HepG2 (cell line): ENCODE results near the gene DSC3. TPM values are rescaled to one million over a fixed set of nuclear protein-coding genes. Genes with fewer than 3 reads are reported as not detected.

Experiments
- ATAC-seq: fragments of 200-7000 bp; cut with Tn5 transposase; 3 replicates; pipeline ENCODE4 v1.9.1; 2020; ENCODE audit warnings: mild to moderate bottlenecking, moderate library complexity
- BruUV-seq: library from RNA; stranded (reverse); fragments of 400-500 nt; replicated peaks from 2 replicates; lab custom pipeline; 2021; lab: Mats Ljungman, UMichigan
- CTCF ChIA-PET: fragments of 300-600 bp; formaldehyde crosslinking; extraction: SDS; loops from one replicate; lab custom pipeline; 2021; ENCODE audit warnings: low total read pairs, inconsistent platforms, low intra/inter-chr PET ratio; lab: Yijun Ruan, JAX
- POLR2A ChIA-PET: fragments of 350-600 bp; sonication (Branson Sonifier 250); formaldehyde crosslinking; loops from one replicate; lab custom pipeline; 2020; ENCODE audit warnings: antibody characterized with exemption, inconsistent platforms; lab: Yijun Ruan, JAX
- DNase-seq: peaks from one replicate; pipeline ENCODE4 v3.0.0-alpha.2; 2015; ENCODE audit warnings: low spot score
- FAIRE-seq: peaks from 3 replicates; lab custom pipeline; 2011; peaks lifted over from hg19 to GRCh38; lab: Jason Lieb, UNC
- H2AFZ ChIP-seq: one replicate; pipeline ENCODE4 v1.6.1; 2011; ENCODE audit warnings: low read length, inconsistent platforms
- H3K27ac ChIP-seq: fragments of 300-600 bp; 3 replicates; pipeline ENCODE4 v1.8.0; 2011; ENCODE audit warnings: mixed run types, mild to moderate bottlenecking, mixed read lengths, low read length, inconsistent platforms; ENCODE audit not compliant: insufficient read depth; ENCODE audit errors: extremely low read length
- H3K27me3 ChIP-seq, 2 experiments: fragments of 200-600 bp in 1 of 2; 2 replicates in 1 of 2; 3 replicates in 1 of 2; pipeline versions ENCODE4 v1.6.0 to v1.8.0; 2011; ENCODE audit warnings: low read length in 2 of 2, mild to moderate bottlenecking in 2 of 2, moderate library complexity in 2 of 2, inconsistent platforms in 1 of 2; ENCODE audit not compliant: insufficient read depth in 2 of 2, control insufficient read depth in 1 of 2
- H3K36me3 ChIP-seq, 2 experiments: fragments of 200-600 bp in 1 of 2; replicated peaks in 1 of 2; 2 replicates in 1 of 2; 3 replicates in 1 of 2; pipeline versions ENCODE4 v1.5.1 to v1.8.0; 2011; ENCODE audit warnings: low read length in 2 of 2, inconsistent platforms in 1 of 2; ENCODE audit not compliant: insufficient read depth in 2 of 2, control insufficient read depth in 1 of 2
- H3K4me1 ChIP-seq: 2 replicates; pipeline ENCODE4 v1.5.1; 2012; ENCODE audit warnings: low read length, inconsistent platforms; ENCODE audit not compliant: insufficient read depth
- H3K4me2 ChIP-seq: 2 replicates; pipeline ENCODE4 v1.6.0; 2011; ENCODE audit warnings: low read depth, low read length, inconsistent platforms
- H3K4me3 ChIP-seq, 3 experiments: fragments of 200-600 bp in 1 of 3; sonication (generic), shearing (Covaris generic) in 1 of 3; replicated peaks in 1 of 3; 2 replicates each; pipeline ENCODE4 v1.5.1; 2011 to 2016; ENCODE audit warnings: low read length in 3 of 3, inconsistent platforms in 2 of 3, low read depth in 2 of 3, mild to moderate bottlenecking in 2 of 3, control low read depth in 1 of 3, mixed read lengths in 1 of 3; ENCODE audit not compliant: insufficient read depth in 1 of 3
- H3K79me2 ChIP-seq: one replicate; pipeline ENCODE4 v1.6.1; 2011; ENCODE audit warnings: low read length, inconsistent platforms; ENCODE audit not compliant: insufficient read depth
- H3K9ac ChIP-seq: 2 replicates; pipeline ENCODE4 v1.6.0; 2011; ENCODE audit warnings: mild to moderate bottlenecking, low read depth, low read length, inconsistent platforms; ENCODE audit not compliant: insufficient read depth
- H3K9me3 ChIP-seq: 2 replicates; pipeline ENCODE4 v1.5.1; 2012; ENCODE audit warnings: mild to moderate bottlenecking, low read length
- H4K20me1 ChIP-seq: 2 replicates; pipeline ENCODE4 v1.6.0; 2011; ENCODE audit warnings: inconsistent platforms, mild to moderate bottlenecking, low read length, moderate library complexity; ENCODE audit not compliant: insufficient read depth
- BRCA1 ChIP-seq: sonication (generic); formaldehyde crosslinking; IDR thresholded peaks from 2 replicates; pipeline ENCODE4 v1.4.0; 2020; ENCODE audit warnings: missing genetic modification reagents
- ELF3 ChIP-seq: IDR thresholded peaks from 2 replicates; pipeline ENCODE4 v1.6.1; 2016; ENCODE audit warnings: missing genetic modification reagents, missing compliant biosample characterization
- JDP2 ChIP-seq: sonication (generic); formaldehyde crosslinking; IDR thresholded peaks from 2 replicates; pipeline ENCODE4 v1.8.1; 2022; ENCODE audit warnings: missing genetic modification reagents, borderline replicate concordance
- MEIS1 ChIP-seq: sonication (generic); formaldehyde crosslinking; IDR thresholded peaks from 2 replicates; pipeline ENCODE4 v1.9.0; 2021; ENCODE audit warnings: mild to moderate bottlenecking, missing genetic modification reagents, moderate library complexity, borderline replicate concordance
- MXI1 ChIP-seq: IDR thresholded peaks from 3 replicates; pipeline ENCODE4 v1.6.1; 2012; ENCODE audit warnings: low read depth, low read length, inconsistent platforms, borderline replicate concordance
- POLR2A ChIP-seq, 2 experiments: IDR thresholded peaks; 2 replicates each; pipeline ENCODE4 v1.6.1; 2011; ENCODE audit warnings: low read depth in 2 of 2, low read length in 2 of 2, mild to moderate bottlenecking in 1 of 2, moderate library complexity in 1 of 2; ENCODE audit not compliant: insufficient read depth in 1 of 2
- RFXANK ChIP-seq: IDR thresholded peaks from 2 replicates; pipeline ENCODE4 v1.6.1; 2016
- SIX4 ChIP-seq: sonication (generic); formaldehyde crosslinking; IDR thresholded peaks from 2 replicates; pipeline ENCODE4 v1.4.0; 2020; ENCODE audit warnings: missing genetic modification reagents
- SPEN ChIP-seq: sonication (generic); formaldehyde crosslinking; IDR thresholded peaks from 2 replicates; pipeline ENCODE4 v1.5.1; 2020; ENCODE audit warnings: low read depth, mild to moderate bottlenecking, missing genetic modification reagents
- THYN1 ChIP-seq: sonication (generic); formaldehyde crosslinking; IDR thresholded peaks from 2 replicates; pipeline ENCODE4 v1.8.1; 2023; ENCODE audit warnings: low read depth, mild to moderate bottlenecking, moderate library complexity, missing genetic modification reagents, borderline replicate concordance
- ZNF484 ChIP-seq: sonication (generic); formaldehyde crosslinking; IDR thresholded peaks from 2 replicates; pipeline ENCODE4 v1.5.1; 2020; ENCODE audit warnings: mild to moderate bottlenecking, low read depth, missing genetic modification reagents, borderline replicate concordance
- ZNF543 ChIP-seq: sonication (generic); formaldehyde crosslinking; IDR thresholded peaks from 2 replicates; pipeline ENCODE4 v1.4.0; 2020; ENCODE audit warnings: mild to moderate bottlenecking, missing genetic modification reagents
- ZNF598 ChIP-seq: sonication (generic); formaldehyde crosslinking; IDR thresholded peaks from 2 replicates; pipeline ENCODE4 v1.5.1; 2020; ENCODE audit warnings: mild to moderate bottlenecking, missing genetic modification reagents, borderline replicate concordance
- ZNF747 ChIP-seq: sonication (generic); formaldehyde crosslinking; IDR thresholded peaks from 2 replicates; pipeline ENCODE4 v1.8.1; 2023; ENCODE audit warnings: missing genetic modification reagents, mild to moderate bottlenecking, borderline replicate concordance
- ZNF788 ChIP-seq: sonication (generic); formaldehyde crosslinking; IDR thresholded peaks from 2 replicates; pipeline ENCODE4 v1.5.0; 2020; ENCODE audit warnings: mild to moderate bottlenecking, missing genetic modification reagents, borderline replicate concordance
- WGBS: methylation state at CpG from one replicate; pipeline ENCODE4 v1.1.6; 2017; ENCODE audit warnings: low lambda C conversion rate; 5-methylcytosine and 5-hydroxymethylcytosine counted together
- in situ Hi-C: cut with HindIII; loops from 2 replicates; pipeline ENCODE4 v1.10.0; 2017; ENCODE audit warnings: low pct_unique_long_range_greater_than_20kb; ENCODE audit not compliant: extremely low pct_ligation_motif_present
- intact Hi-C: fragments of 100-400 bp; cut with micrococcal nuclease; formaldehyde crosslinking; loops from one replicate; pipeline ENCODE4 v1.10.0; 2022; ENCODE audit not compliant: unreplicated experiment
- polyA plus RNA-seq, 8 experiments: library from polyadenylated mRNA; depleted of rRNA in 3 of 8; stranded (reverse) in 7 of 8; unstranded in 1 of 8; fragments of >200 nt; fragmentation: Illumina TruSeq in 4 of 8; extraction: Trizol in 4 of 8; gene quantifications; 2 replicates each; pipeline versions ENCODE4 v1.2.1 to v1.2.3, GENCODE V29; 2011 to 2016; ENCODE audit warnings: low read depth in 4 of 8, missing spikeins in 1 of 8, mixed read lengths in 1 of 8; ENCODE audit not compliant: insufficient read depth in 1 of 8
- total RNA-seq, 5 experiments: library from RNA; depleted of rRNA; stranded (reverse); fragments of >200 nt; fragmentation: Illumina TruSeq; extraction: Trizol; gene quantifications; 2 replicates each; pipeline ENCODE4 v1.2.3, GENCODE V29; 2016; ENCODE audit warnings: low read depth in 1 of 5
- TF ChIP-seq, protein P1 (sequence below): sonication (generic); IDR thresholded peaks from 2 replicates; pipeline ENCODE4 v1.6.1; 2016; ENCODE audit warnings: low read depth, borderline replicate concordance
- TF ChIP-seq, protein P2 (sequence below): sonication (generic); formaldehyde crosslinking; IDR thresholded peaks from 2 replicates; pipeline ENCODE4 v1.4.0; 2020; ENCODE audit warnings: missing genetic modification reagents
- TF ChIP-seq, protein P3 (sequence below): sonication (generic); formaldehyde crosslinking; IDR thresholded peaks from 2 replicates; pipeline ENCODE4 v1.8.1; 2023; ENCODE audit warnings: mild to moderate bottlenecking, missing genetic modification reagents, borderline replicate concordance
- TF ChIP-seq, protein P4 (sequence below): IDR thresholded peaks from 2 replicates; pipeline ENCODE4 v1.6.1; 2012; ENCODE audit warnings: low read length, improper control_type of control experiment

The DSC3 gene
- total and polyA plus RNA-seq, 2 of the 13 experiments (the other 11 are each of a cell fraction or from before 2014, with no cell fraction given): 0.05 to 0.38 TPM

DNA sequence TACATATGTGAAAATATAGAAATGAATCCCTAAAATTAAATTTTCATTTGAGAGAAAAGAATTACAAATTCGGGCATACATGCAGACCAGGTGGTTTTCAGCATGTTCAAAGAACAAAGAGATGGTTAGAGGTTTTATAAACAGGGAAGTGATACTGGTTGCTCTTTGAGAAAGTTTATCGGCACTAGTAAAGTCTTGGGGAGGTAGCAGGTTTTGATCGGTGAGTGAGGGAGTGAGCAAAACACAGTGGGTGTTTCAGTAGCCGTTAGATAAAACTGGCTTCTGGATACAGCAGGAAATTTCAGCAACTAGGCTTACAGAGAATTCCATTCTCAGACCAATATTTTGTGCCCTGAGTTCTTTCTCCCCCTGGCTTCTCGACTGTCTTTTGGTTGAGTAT lies 51.1 kb downstream of the DSC3 start:
- ATAC-seq: no peak
- POLR2A ChIA-PET: no interaction called here
- intact Hi-C loops: loop anchor here (10.0 kb wide), 1 partner anchor 433 kb away; no protein-coding TSS in a partner anchor

More for the DNA sequence above, 51.1 kb downstream of the DSC3 start:
- in situ Hi-C loops: no loop called here
- 48% methylated on average over 5 of the region's 5 CpGs for WGBS
- Histone ChIP-seq H3K36me3 (no peaks in the 10 kb centered on the region), H3K27ac (no peak overlapping the region), H3K4me2 (no peak overlapping the region), H3K27me3 (no peaks in the 10 kb centered on the region), H3K9me3 (no peaks in the 10 kb centered on the region), H3K79me2 (no peaks in the 10 kb centered on the region), H3K4me1 (no peaks in the 10 kb centered on the region), H4K20me1 (no peaks in the 10 kb centered on the region), H2AFZ (no peak overlapping the region), H3K9ac (no peak overlapping the region), H3K4me3 (no peak overlapping the region)
- BruUV-seq: no TSS peak
- DNase-seq (no peak), FAIRE-seq (no peak)
- TF ChIP-seq BRCA1 (CRISPR knock-in tag) (no peak), MEIS1 (CRISPR knock-in tag) (no peak), MXI1 (no peak), SIX4 (CRISPR knock-in tag) (no peak), SPEN (CRISPR knock-in tag) (no peak), ZNF747 (CRISPR knock-in tag) (no peak), ZNF598 (no peak), RFXANK (no peak), JDP2 (no peak), ZNF484 (CRISPR knock-in tag) (no peak), ELF3 (CRISPR knock-in tag) (no peak), ZNF543 (CRISPR knock-in tag) (no peak), POLR2A (IDR thresholded peaks at IDR 0.05; ENCODE audit: insufficient read depth in 1 of 2, low read depth in 2 of 2, low read length in 2 of 2) (no peak), THYN1 (CRISPR knock-in tag) (no peak), ZNF788 (CRISPR knock-in tag) (no peak)
- TF ChIP-seq, protein P1, sequence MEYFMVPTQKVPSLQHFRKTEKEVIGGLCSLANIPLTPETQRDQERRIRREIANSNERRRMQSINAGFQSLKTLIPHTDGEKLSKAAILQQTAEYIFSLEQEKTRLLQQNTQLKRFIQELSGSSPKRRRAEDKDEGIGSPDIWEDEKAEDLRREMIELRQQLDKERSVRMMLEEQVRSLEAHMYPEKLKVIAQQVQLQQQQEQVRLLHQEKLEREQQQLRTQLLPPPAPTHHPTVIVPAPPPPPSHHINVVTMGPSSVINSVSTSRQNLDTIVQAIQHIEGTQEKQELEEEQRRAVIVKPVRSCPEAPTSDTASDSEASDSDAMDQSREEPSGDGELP: no peak
- TF ChIP-seq, protein P2, sequence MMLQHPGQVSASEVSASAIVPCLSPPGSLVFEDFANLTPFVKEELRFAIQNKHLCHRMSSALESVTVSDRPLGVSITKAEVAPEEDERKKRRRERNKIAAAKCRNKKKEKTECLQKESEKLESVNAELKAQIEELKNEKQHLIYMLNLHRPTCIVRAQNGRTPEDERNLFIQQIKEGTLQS: no peak
- TF ChIP-seq, protein P3, sequence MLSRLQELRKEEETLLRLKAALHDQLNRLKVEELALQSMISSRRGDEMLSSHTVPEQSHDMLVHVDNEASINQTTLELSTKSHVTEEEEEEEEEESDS (CRISPR knock-in tag): no peak
- TF ChIP-seq, protein P4, sequence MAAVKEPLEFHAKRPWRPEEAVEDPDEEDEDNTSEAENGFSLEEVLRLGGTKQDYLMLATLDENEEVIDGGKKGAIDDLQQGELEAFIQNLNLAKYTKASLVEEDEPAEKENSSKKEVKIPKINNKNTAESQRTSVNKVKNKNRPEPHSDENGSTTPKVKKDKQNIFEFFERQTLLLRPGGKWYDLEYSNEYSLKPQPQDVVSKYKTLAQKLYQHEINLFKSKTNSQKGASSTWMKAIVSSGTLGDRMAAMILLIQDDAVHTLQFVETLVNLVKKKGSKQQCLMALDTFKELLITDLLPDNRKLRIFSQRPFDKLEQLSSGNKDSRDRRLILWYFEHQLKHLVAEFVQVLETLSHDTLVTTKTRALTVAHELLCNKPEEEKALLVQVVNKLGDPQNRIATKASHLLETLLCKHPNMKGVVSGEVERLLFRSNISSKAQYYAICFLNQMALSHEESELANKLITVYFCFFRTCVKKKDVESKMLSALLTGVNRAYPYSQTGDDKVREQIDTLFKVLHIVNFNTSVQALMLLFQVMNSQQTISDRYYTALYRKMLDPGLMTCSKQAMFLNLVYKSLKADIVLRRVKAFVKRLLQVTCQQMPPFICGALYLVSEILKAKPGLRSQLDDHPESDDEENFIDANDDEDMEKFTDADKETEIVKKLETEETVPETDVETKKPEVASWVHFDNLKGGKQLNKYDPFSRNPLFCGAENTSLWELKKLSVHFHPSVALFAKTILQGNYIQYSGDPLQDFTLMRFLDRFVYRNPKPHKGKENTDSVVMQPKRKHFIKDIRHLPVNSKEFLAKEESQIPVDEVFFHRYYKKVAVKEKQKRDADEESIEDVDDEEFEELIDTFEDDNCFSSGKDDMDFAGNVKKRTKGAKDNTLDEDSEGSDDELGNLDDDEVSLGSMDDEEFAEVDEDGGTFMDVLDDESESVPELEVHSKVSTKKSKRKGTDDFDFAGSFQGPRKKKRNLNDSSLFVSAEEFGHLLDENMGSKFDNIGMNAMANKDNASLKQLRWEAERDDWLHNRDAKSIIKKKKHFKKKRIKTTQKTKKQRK: no peak
- CTCF ChIA-PET: no interaction called here
